Activated naive CD4-positive, alpha-beta T cell (primary cell): Measurements from ENCODE around the gene TCEA2.
A peak's percentile ranks its signal among the peaks of the same experiment; 100 is the strongest.

ENCODE experiments used
- DNase-seq, 4 experiments: peaks; one replicate each; lab custom pipeline; 2025; lab: John Stamatoyannopoulos, UW

TCEA2 gene

DNA sequence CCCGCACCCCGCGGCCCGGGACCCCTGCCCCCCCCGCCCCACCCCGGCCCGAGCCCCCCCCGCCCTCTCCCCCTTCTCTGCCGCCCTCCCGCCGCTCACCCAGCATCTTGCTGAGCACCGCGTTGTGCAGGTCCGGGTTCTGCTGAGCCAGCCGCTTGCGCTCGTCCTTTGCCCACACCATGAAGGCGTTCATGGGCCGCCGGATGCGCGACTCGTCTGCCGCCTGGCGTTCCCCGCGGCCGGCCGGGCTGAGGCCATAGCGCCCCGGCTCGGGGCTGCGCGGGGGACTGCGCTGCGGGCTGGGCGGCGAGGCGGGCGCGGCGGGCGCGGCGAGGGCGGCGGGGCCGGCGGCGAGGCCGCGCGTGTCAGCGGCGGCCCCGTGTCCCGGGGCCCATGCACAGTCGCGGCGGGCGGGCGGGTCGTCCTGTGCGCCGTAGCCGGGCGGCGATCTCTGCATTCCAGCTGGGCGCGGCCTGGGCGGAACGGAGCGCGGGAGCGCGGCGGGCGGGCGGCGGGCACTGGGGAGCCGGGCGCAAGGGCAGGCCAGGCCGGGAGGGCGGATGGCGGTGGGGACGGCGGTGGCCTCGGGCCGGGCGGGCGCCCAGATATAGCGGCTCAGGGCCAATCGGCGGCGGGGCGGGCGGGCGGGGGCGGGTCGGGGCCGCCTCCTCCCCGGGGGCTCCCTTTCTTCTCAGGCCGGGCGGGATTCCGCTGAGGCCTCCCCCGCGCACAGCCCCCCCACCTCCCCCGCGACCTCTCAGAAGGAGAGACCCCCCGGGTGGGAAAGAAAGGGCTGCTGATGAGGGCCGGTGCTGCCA is 13.7 kb upstream of the TCEA2 start, which contains the start of gene SOX18:
Gene SOX18, minus strand, starts transcription at position 580 of the 818 bp plus-strand sequence. Its CDS starts 123 bp downstream, at position 457.
- no peak for DNase-seq

DNA sequence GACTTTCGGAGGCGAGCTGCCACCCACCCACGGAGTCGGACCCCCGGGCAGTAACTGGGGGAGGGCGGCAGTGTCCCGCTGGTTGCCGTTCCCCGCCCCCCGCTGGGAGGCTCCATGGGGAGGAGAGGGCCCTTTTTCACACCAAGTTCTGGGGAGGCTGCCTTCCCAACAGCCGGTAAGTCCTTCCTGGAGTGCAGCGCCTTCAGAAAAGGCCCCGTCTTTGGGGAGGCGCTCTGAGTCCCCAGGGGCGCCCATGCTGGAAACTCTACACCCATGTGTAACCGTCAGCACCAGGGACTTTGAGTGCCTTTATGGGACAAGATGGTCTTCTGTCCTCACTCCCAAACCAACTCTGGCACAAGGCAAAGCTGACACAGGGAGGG is 13.1 kb upstream of the TCEA2 start:
- no peak for DNase-seq

DNA sequence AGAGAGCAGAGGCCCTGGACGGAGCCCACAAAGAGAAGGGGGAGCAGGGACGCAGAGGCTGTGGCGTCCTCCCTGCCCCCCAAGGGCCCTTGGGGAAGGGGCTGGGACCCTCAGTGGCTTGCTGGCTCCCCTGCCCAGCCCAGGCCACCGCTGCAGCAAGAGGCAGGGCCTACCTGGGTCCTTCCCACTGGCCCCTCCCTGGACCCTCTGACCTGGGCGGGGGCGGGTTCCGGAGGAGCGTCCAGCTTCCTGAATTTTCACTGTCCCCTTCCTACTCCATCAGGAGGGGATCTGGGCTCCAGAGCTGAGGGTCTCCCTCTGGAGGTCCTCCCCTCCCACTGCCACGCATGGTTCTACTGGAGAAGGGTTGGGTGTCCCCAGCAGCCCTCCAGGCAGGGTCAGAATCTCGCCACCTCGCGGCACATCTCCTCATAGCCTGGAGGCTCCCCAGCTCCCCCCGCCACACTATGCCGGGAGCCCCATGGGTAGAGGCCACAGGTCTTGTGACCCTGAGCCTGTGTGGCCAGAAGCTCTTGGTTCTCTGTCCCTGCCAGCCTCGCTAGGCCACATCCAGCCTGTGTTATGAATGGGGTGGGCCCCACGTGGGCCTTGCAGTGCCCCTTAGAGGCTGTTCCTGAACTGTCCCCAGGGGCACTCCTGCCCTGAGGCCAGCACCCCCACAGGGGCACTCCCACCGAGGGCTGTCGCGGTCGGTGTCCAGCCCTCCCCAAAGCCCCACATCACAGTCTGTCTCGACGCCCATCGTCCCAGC is 12.6 kb upstream of the TCEA2 start:
- DNase-seq, result no peak

DNA sequence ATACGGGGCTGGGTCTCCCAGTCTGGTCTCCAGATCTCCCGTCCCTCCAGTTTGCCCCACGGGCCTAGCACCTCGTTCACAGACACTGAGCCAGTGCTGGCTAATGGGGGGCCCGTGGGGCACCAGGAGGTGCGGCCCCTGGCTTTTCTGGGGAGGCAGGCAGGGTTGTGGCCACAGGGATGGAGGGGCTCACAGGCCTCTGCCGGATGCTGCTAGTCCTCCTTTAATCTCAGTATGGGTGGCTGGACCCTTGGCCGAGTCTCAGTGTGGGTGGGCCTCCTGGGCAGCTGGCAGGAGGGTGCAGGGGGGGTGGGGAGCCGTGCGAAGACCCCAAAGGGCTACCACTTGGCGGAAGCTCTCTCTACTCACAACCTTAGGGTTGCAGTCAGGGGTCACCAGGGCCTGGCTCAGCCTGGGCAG is 12.0 kb upstream of the TCEA2 start:
- DNase-seq, result no peak

DNA sequence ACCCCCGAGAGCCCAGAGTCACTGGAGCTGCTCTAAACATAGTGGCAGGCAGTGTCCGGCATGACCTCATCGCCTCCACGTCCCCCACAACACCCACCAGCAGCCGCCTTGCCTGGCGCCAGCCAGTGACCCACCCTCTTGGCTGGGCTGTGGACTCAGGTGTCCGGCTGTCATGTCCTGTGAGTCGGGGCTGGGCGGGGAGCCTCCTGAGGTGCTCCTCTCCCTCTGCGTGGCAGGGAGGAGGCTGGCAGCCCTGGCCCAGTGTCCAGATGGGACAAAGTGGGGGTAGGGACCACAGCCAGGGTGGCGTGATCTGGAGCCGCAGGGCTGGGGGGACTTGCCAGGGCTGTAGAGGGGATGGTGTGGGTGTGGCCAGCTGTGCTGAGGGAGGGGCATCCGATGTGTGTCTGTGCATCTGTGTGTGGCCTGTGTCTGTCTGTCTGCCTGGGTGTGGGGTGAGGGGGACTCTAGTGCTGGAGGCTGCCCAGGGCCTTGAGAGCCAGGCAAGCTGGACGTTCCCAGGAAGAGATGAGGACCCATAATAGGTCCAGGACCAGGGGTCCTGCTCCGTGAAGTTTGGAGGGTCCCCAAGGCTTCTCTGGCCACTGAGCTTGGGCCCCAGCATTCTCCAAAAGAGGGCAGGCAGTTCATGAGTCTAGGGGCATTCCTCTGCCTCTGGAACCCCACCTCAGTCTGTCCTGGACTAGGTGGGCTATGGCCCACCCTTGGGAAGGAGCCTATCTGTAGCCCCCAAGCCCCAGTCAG is 11.3 kb upstream of the TCEA2 start:
- DNase-seq, result no peak

DNA sequence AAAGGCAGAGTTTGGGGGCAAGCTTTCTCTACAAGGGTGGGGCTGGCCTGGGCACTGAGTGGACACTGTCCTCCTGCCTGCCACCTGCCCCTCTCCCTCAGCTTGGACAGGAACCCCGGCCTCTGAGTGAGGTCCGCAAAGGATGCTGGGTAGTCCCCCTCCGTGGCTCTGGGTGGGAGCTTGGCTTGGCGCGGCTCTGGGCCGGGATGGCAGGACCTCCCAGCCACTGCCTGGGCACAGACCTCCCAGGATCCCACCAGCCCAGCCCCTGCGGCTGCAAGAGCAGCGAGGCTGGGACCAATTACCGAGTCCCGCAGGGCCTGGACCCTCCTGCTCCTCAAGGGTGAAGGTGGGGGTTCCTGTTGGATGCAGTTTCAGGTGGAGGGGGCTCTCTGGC is 10.7 kb upstream of the TCEA2 start:
- no peak for DNase-seq

DNA sequence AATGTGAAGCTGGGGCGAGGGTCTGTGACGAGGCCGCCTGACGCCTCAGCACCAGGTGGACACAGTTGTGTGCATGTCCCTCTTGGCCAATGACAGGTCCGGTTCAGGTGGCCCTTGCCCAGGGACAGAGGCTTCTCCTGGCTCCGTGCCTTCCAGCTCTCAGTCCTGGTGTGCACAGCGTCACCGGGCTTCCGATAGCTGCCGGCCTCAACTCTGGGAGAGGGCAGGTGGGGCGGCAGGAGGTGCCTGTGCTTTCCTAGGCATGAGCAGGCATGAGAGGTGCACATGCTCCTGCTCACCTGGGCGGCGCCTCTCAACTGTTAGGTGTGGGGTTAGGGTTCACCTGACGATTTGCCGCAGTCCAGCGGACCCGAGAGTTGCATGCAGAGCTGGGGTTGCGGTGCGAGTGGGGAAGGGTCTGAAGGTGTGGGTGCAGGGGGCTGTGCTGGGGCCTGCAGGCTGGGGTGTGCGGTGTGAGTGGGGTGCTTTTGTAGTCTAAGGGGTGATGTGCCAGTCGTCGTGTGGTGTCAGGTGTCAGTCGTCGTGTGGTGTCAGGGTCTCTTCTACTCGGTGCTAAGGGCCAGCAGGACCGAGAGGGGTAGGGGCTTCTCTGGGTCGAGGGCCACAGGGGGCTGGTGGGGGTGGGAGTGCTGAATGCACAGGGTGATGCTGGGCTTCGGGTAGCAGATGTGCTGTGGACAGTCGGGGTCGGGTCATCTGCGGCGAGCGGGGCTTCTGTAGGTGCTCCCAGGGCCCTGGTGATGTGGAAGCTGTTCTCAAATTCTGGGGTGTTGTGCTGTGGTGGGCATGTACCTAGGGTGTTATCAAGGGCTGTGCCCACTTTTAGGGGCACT is 9.8 kb upstream of the TCEA2 start:
- no peak for DNase-seq

DNA sequence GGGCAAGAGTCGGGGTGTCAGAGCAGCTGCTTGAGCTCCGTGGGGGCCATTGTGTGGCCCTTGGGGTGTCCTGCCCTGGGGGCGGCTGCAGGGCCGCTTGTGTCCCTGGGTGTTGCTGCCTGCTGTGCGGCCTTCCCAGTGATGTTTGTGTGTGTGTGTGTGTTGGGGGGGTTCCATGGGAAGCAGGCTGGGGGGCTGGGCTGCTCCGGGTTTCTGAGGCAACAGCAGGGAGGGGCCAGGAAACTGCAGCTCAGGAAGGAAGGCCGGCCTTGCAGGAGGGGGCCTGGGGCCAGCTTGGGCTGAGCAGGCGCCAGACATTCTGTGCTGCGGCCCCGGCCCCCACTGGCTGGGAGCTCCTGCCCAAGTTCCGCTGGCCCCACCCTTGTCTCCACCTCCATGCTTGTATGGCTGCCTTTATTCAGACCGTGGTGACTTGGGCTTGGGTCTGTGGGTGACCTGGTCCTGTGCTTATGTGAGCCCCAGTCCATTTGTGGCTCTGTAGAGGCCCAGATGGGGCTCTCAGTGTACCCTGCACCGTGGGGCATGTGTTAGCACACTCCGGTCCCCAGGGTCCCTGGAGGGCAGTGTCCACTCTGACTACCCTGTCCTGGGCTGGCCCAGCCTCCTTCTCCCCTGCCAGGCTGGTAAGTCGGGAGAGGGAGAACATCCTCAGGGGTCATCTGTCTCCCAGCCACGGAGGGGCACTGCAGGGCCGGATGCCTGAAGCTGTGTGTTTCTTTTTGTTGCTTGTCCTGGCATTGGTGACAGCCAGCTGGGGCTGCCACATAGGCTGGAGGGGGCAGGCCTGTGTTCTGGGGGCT is 8.9 kb upstream of the TCEA2 start:
- DNase-seq, result no peak

DNA sequence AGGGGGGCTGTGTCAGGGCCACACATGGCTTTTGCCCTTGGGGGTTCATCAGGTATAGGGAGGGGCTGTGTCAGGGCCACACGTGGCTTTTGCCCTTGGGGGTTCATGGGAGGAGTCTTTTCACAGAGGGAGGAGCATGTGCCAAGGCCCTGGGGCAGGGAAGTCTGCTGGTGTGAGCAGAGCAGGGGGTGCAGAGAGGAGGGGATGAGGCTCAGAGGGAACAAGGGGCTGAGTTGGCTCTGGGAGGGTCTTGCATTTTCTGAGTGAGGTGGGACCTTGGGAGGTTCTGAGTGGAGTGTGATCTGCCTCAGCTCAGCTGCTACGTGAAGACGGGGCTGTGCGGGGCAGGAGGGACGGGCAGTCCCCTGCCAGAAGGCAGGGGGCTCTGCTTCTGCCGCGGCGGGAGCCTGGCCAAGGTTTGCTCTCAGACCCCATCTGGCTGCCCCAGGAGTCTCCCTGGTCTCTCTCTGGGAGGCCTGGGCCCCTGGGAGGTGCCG is 7.6 kb upstream of the TCEA2 start:
- DNase-seq, result no peak

DNA sequence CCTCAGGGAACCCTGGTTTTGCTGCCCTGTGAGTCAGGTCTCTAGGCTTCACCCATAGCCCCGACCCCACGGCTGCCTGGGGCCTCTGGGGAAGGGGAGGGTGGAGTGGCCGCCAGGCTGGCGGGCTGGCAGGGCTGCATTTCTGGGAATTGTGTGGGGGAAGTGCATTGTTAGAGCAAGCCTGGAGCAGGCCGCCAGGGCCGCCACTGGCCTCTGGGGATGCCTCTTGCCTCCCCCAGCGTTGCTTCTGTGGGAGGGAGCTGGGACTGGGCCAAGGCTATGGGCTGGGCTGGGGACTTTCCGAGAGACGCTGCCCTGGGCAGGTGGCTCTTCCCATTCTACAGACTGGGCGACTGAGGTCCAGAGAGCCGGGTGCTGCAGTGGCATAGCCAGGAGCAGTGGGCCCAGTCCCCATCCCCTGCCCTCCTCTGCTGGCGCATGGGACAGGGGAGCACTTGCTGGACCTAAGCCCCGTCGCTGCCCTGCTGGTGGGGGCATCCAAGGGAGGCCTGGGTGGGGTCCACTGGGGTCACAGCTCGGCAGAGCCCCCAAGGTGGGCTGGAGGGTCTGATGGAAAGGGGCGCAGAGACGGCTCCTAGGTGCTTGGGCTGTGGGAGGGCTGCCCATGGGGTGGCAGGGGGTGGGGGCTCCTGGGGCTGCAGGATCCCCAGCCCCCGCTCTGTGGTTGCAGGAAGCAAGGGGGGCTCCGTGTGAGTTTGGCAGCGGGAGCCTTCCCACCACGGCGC is 6.9 kb upstream of the TCEA2 start:
- DNase-seq, result no peak

DNA sequence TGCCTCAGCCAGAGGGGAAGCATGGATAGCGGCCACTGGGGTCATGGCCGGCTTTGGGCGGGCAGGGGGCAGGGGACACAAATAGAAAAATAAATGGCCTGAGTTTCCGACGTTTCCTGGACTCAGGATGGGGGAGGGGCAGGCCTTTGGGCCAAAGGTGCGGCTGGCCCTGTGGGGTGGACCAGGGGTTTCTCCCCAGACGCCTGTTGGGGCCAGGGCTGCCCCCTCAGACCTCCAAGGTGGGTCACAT is 6.4 kb upstream of the TCEA2 start:
- DNase-seq, result no peak

DNA sequence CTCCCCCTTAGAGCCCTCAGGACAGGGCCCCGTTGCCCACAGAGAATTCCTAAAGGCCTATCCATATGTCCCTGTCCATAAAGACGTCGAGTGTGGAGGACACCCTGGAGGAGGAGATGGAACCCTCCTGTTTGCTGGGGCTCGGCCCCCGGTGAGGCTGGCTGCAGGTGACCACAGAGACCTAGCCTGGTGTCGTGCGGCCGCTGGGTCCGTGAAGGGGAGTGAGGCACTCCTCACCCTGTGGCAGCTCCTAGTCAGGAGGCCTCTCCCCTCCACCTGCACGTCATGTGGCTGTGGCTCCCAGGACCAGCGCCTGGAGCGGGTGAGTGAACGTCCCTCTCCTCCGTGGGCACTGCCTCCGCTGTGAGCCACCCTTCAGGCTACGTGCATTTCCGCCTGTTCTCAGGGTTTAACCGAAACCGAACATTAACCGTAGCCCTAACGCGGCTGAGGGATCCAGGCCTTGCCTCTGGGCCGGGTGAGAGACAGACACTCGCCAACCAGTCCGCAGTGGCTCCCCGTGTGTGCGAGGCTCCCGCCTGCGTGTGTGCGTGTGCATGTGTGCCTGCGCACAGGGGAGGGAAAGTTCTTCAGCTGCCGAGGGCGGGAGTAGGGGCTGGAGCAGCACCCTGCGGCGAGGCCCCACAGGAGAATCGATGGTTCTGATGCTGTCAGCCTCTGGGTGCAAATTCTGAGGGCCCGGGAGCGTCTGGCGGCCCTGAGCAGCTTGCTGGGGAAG is 5.9 kb upstream of the TCEA2 start:
- DNase-seq, result no peak

DNA sequence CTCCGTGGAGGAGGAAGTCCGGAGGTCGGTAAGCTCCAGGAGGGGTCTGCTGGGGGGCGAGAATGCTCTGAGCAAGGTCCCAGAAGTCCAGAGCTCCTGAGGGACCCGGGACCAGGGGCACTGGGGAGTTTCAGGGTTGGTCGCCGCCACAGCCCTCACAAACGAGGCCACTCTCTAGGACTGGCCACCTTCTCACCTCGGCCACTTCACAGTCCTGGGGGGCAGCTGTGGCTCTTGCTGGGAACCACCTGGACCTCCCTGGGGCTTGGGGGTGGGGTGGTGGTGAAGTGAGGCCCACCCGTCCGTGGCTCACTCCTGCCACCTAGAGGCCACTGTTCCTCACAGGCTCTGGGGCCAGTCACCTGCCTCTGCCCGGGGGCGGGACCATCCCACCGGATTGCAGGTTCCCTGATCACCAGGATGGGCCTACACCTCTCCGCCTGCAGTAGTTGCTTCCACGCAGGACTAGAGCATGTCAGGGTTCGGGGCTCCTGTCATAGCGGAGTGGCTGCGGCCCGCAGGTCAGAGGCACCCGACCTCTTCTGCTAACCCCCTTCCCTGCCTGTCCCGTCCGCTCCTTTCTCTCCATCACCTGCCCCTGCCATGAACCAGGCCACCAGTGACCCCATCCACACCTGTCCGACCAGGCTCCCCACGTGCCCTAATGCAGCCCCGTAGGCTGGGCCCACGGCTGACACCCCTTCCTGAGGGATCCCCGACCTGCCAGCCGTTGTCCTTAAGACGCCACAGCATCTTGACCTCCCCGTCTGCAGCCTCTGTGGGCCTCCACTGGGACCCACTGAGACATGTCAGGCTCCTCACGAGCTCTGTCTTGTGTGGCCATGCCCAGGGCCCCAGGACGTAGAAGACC is 5.1 kb upstream of the TCEA2 start:
- peak; percentile 48 to 80 (median 70) for DNase-seq

DNA sequence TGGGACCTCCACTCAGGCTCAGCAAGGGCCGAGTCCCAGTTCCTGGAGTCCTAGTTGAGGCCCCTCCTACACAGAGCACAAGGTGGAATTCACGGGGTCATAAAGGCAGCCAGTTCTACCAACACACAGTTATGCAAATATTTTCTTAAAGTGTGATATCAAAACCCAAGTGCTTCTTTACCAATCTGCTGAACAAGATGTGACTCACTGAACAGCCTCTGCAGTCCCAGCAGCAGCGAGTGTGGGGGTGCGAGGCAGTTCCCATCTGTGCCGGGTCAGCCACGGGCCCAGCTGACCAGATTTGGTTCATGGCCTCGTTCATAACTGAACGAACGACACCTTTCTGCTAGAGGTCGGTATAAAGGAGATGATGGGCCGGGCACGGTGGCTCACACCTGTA is 4.5 kb upstream of the TCEA2 start:
- DNase-seq, result no peak

DNA sequence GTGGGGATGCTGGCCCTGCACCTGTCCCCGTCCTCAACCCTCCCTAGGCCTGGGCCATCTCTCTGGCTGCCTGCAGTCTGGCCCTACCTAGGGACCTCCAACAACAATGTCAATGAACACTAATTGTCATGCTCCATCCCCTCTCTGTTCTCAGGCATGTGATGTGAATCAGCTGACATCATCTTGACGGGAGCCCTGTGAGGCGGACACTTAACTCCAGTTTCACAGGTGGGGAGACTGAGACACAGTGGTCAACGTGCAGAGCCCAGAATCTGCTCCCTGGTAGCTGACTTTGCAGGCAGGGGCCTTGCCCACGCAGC is 762 bp upstream of the TCEA2 start:
- no peak for DNase-seq

DNA sequence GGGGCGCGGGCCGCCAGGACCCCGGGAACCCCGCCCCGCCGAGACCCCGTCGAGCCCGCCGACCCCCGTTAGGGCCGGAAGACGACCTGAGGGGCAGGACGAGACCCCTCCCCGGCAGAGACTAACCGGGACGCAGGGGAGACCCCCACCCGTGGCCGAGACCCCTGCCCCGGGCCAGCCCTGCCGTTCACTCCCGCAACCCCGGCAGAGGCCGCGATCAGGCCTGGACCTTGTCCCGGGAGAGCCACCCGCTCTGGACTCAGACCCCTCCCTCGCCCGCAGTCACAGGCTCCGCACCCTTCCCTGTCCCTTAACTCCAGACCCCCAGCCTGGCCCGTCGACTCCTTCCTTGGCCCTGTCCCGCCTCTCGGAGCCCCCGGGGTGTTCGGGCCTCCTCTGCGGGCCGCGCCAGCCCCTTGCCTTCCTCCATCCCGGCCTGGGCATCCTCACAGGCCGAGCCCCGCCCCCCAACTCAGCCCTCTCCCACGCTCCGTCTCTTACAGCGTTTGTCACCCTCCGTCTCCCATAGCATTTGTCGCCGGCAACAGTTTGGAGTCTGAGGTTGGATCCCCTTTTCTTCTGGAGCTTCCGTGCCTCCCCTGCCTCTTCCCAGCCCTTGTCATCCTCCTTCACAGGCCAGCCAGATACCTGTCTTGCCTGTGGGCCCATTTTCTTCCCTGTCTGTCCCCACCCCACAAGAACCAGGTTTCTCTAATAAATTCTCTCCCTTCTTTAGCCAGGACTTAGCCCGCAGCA is 569 bp downstream of the TCEA2 start:
- DNase-seq, result no peak

DNA sequence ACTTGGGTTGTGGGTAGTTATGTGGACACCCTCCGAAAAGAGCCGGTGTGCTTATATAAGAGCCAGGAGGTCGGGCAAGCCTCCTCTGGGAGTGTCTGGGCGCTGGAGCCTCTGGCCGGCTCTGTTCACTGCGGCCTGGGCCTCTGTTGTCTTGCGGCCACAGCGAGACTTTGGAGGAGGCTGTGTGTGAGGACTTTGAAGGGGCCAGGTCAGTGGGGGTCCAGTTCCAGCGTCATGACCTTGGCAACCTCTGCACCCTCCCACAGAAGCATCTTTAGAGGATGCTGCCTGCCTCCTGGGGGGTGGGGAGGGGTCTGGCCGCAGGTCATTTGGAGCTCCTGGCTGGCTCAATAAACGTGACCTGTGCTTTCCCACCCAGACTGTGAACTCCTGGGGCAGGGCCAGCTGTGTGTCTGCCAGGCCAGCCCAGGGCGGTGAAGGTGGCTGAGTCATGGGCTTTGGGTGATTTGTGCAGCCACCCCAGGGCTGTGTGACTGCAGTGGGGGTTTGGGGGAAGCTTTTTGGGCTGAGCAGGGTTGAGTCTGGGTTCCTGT is 1.2 kb downstream of the TCEA2 start:
- DNase-seq, result no peak
